ENCODE data around the gene SMARCC2. TPM values are rescaled to one million over a fixed set of nuclear protein-coding genes. Genes with fewer than 3 reads are reported as not detected.

Gene SMARCC2
- polyA plus RNA-seq, 3 donors, result 22.2 to 63.7 (median 43.5) TPM

DNA sequence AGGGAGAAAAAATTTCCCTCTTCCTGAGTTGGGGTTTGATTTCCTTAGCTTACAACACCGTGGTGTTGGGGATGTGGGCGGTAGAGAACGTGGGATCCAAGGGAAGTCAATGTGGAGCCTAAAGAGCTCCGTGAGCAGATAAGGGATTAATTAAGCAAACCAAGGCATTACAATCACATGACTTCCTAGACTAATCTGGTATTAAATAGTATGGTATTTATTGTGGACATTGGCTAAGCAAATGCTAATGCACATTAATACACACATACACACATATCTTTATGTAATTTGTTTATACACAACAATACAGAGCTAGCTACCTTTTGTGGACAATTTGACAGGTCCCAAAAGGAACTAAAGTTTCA lies 33.2 kb upstream of the SMARCC2 start:
- peaks cover 4 to 12% of the 10 kb centered on the region in 2 donors for H3K36me3 Mint-ChIP-seq
- H3K27me3 Mint-ChIP-seq (ENCODE audit: low read depth in 3 of 3), result no peaks in the 10 kb centered on the region
- intact Hi-C loops (cut with micrococcal nuclease), result loop anchor here (2.0 to 5.0 kb wide), 4 partner anchors 35 to 104 kb away; partner anchors contain the start of genes ESYT1 (in 1 of the 2), MYL6 (in 1 of the 2), SMARCC2 (in 1 of the 2) and ZC3H10 (in 1 of the 2)
- H3K27ac ChIP-seq (ENCODE audit: low read depth in 1 of 2, low read length in 2 of 2), result peak overlapping the region; percentile 94
- peaks cover 42% of the 10 kb centered on the region for H3K4me1 Mint-ChIP-seq
- peaks cover 13% of the 10 kb centered on the region for H4K20me1 ChIP-seq (ENCODE audit: insufficient read depth, low read length)
- H3K4me3 ChIP-seq (replicated peaks in 1 of 3; ENCODE audit: low read depth in 2 of 3, low read length in 3 of 3), result peak overlapping the region; percentile 71 to 96 (median 85)
- peak overlapping the region; percentile 82 for H3K9ac ChIP-seq (ENCODE audit: insufficient read depth, low read length, poor library complexity, severe bottlenecking)
- no peaks in the 10 kb centered on the region for H3K9me3 ChIP-seq (replicated peaks in 1 of 2; ENCODE audit: control insufficient read depth in 1 of 2, insufficient read depth in 1 of 2, low read length in 2 of 2)
- H3K36me3 ChIP-seq (replicated peaks in 1 of 2; ENCODE audit: control insufficient read depth in 1 of 2, insufficient read depth in 2 of 2, low read length in 2 of 2), result peaks cover 1 to 2% of the 10 kb centered on the region in 2 donors
- peaks cover 0 to 2% (median 0%) of the 10 kb centered on the region in 7 donors for H3K9me3 Mint-ChIP-seq
- WGBS (ENCODE audit: insufficient coverage), result no CpG with 5 or more reads among the region's 4 CpGs
- H2AFZ ChIP-seq (ENCODE audit: insufficient read depth, low read depth, low read length, poor library complexity, severe bottlenecking), result peak overlapping the region; percentile 92
- peak overlapping the region; percentile 93 for H3K4me2 ChIP-seq (replicated peaks; ENCODE audit: extremely low read depth, low read length, poor library complexity, severe bottlenecking)
- DNase-seq, result peak in 1 of 3 donors; percentile 13
- TF ChIP-seq, protein P1, sequence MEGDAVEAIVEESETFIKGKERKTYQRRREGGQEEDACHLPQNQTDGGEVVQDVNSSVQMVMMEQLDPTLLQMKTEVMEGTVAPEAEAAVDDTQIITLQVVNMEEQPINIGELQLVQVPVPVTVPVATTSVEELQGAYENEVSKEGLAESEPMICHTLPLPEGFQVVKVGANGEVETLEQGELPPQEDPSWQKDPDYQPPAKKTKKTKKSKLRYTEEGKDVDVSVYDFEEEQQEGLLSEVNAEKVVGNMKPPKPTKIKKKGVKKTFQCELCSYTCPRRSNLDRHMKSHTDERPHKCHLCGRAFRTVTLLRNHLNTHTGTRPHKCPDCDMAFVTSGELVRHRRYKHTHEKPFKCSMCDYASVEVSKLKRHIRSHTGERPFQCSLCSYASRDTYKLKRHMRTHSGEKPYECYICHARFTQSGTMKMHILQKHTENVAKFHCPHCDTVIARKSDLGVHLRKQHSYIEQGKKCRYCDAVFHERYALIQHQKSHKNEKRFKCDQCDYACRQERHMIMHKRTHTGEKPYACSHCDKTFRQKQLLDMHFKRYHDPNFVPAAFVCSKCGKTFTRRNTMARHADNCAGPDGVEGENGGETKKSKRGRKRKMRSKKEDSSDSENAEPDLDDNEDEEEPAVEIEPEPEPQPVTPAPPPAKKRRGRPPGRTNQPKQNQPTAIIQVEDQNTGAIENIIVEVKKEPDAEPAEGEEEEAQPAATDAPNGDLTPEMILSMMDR (IDR thresholded peaks at IDR 0.05), result no peak
- peaks cover 47% of the 10 kb centered on the region for H3K79me2 ChIP-seq (ENCODE audit: insufficient read depth, low read length)
- peak overlapping the region; percentile 95 to 98 for H3K4me3 Mint-ChIP-seq
- peak overlapping the region; percentile 98 to 100 (median 99) for H3K27ac Mint-ChIP-seq
- H3K4me1 ChIP-seq (ENCODE audit: control insufficient read depth in 1 of 2, insufficient read depth in 2 of 2, low read length in 2 of 2), result peaks cover 44 to 48% of the 10 kb centered on the region in 2 donors
- no peaks in the 10 kb centered on the region for H3K27me3 ChIP-seq (ENCODE audit: control insufficient read depth in 2 of 2, insufficient read depth in 2 of 2, low read length in 2 of 2)

DNA sequence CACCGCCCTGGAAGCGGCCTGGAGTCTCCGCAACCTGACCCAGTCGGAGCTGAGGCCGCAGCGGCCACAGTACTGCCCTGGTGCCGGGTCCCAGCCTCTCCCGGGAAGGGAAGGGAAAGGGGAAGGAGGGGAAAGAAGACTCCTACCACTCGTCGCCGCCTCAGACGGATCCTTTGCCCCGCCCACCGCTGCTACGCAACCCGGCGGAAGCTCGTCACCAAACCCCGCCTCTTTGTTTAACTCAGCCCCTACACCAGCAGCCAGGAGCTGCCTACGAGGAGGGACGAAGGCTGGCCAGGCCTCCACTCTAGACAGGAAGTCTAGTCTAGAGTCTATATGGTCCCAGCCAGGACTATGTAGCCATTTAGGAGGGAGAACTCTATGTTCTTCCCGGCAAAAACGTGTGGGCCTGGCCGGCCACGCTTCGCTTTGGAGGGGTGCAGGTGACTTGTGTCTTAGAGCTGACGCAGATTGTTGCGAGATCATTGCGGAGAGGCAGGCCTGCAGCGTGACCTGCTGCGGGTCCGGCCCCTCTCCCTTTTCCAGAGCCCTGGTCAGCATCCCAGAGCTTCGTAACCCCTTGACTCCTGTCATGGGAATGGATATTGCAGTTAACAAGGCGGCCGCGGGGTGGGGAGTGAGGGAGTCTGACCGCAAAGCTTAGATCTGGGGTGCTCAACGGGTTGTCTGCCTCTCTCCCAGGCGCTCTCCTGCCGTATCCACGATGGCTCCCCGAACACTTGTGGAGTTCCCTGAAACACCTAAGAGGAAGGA lies 32.7 kb upstream of the SMARCC2 start, which contains the start of gene RNF41:
Gene RNF41, minus strand, starts transcription at position 166 of the 774 bp plus-strand sequence. CDS start 7,875 bp downstream, outside the sequence.
- peak within 1 kb of the TSS; percentile 82 for H3K9ac ChIP-seq (ENCODE audit: insufficient read depth, low read length, poor library complexity, severe bottlenecking)
- peaks cover 3 to 8% of the 10 kb centered on the region in 2 donors for H3K36me3 ChIP-seq (replicated peaks in 1 of 2; ENCODE audit: control insufficient read depth in 1 of 2, insufficient read depth in 2 of 2, low read length in 2 of 2)
- H3K9me3 ChIP-seq (replicated peaks in 1 of 2; ENCODE audit: control insufficient read depth in 1 of 2, insufficient read depth in 1 of 2, low read length in 2 of 2), result no peaks in the 10 kb centered on the region
- TF ChIP-seq, protein P1 (IDR thresholded peaks at IDR 0.05), result no peak
- intact Hi-C loops (cut with micrococcal nuclease), result loop anchor here (2.0 to 5.0 kb wide), 4 partner anchors 35 to 103 kb away; partner anchors contain the start of genes ESYT1 (in 1 of the 2), MYL6 (in 1 of the 2), SMARCC2 (in 1 of the 2) and ZC3H10 (in 1 of the 2)
- peaks cover 44 to 48% of the 10 kb centered on the region in 2 donors for H3K4me1 ChIP-seq (ENCODE audit: control insufficient read depth in 1 of 2, insufficient read depth in 2 of 2, low read length in 2 of 2)
- WGBS (ENCODE audit: insufficient coverage), result 0% methylated on average over 24 of the region's 42 CpGs
- H3K4me1 Mint-ChIP-seq, result peaks cover 44% of the 10 kb centered on the region
- H2AFZ ChIP-seq (ENCODE audit: insufficient read depth, low read depth, low read length, poor library complexity, severe bottlenecking), result peak within 1 kb of the TSS; percentile 92
- peak within 1 kb of the TSS; percentile 98 to 100 (median 99) for H3K27ac Mint-ChIP-seq
- H3K36me3 Mint-ChIP-seq, result peaks cover 2 to 14% of the 10 kb centered on the region in 2 donors
- H3K27ac ChIP-seq (ENCODE audit: low read depth in 1 of 2, low read length in 2 of 2), result peak within 1 kb of the TSS; percentile 94
- H3K9me3 Mint-ChIP-seq, result peaks cover 0 to 2% (median 0%) of the 10 kb centered on the region in 7 donors
- peaks cover 17% of the 10 kb centered on the region for H4K20me1 ChIP-seq (ENCODE audit: insufficient read depth, low read length)
- H3K27me3 Mint-ChIP-seq (ENCODE audit: low read depth in 3 of 3), result no peaks in the 10 kb centered on the region
- DNase-seq, result peak; percentile 92 to 95 (median 94)
- peak within 1 kb of the TSS; percentile 95 to 98 for H3K4me3 Mint-ChIP-seq
- H3K79me2 ChIP-seq (ENCODE audit: insufficient read depth, low read length), result peaks cover 53% of the 10 kb centered on the region
- H3K27me3 ChIP-seq (ENCODE audit: control insufficient read depth in 2 of 2, insufficient read depth in 2 of 2, low read length in 2 of 2), result no peaks in the 10 kb centered on the region
- peak within 1 kb of the TSS; percentile 93 for H3K4me2 ChIP-seq (replicated peaks; ENCODE audit: extremely low read depth, low read length, poor library complexity, severe bottlenecking)
- peak within 1 kb of the TSS; percentile 71 to 96 (median 85) for H3K4me3 ChIP-seq (replicated peaks in 1 of 3; ENCODE audit: low read depth in 2 of 3, low read length in 3 of 3)

Measured in CD14-positive monocyte (primary cell).